ENCODE measurements around the gene FUT9.

The FUT9 gene

DNA sequence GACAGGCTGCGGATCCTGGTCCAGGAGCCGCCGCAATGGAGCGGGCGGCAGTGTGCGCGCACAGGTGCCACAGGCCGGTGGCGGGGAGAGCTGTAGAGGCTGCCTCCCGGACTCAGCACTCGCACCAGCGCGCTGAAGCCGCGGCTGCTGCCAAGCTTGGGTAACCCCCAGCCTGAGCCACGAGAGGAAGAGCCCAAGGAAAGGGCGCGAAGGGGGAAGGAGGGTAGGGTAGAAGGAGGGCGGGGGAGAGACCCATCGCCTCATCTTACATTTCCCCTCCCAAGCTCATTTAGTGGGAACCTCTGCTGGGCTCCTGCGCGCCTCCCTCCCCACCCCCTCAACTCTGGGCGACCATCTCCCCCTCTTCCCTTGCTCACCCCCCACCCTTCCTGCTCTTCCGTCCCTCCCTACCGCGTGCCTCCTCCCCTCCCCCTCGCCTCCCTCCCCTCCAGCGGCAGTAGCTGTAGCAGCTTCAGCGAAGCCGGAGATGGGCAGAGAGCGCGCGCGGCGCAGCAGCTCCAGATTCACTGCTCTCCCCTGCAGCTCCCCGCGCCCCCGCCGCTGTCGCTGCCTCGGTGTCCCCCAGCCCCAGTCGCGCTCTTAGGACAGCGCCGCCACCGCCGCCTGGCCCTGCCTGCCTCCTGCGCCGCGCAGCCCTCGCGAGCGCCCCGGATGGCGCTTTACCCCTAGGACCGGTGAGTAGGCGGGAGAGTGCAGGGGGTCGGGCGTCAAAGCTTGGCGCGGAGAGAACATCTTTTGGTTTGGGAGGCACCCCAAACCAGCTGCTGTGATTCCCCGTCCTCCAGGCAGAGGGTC, at the start of gene FUT9:
TSS of gene FUT9 (plus strand) at position 457 of the 816 bp plus-strand sequence. CDS start 187,182 bp downstream, outside the sequence.
- DNase-seq, result no peak

DNA sequence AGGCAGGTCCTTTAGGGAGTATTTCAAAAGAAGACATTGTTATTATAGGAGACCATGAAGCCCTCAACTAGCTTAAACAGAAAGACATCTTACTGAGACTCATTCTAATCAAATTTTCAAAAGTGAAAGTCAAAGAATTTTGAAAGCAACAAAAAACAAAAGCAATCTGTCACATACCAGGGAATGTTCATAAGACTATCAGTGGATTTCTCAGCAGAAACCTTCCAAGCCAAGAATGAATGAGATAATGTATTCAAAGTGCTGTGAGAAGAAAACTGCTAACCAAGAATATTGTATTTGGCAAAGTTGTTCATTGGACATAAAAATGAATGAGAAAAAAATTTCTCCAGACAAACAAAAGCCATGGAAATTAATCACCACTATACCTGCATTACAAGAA, 48.2 kb upstream of the FUT9 start:
- no peak for DNase-seq

DNA sequence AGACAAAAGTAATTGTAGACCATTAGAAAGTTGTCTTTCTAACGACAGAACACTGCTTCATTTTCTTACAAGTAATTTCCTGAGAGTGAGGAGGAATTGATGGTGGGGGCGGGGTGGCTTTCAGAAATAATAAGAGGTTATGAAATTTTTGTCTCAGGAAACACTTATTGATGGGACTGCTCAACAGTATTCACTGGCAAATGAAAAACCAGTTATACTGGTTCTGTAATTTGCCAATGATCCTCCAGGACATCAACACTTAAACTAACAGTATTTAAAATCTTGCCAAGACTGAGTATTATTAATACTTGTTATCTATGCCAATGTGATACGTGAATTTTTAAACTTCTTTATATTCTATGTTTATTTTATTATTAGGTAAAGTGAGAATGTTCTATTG, 41.8 kb upstream of the FUT9 start:
- no peak for DNase-seq

DNA sequence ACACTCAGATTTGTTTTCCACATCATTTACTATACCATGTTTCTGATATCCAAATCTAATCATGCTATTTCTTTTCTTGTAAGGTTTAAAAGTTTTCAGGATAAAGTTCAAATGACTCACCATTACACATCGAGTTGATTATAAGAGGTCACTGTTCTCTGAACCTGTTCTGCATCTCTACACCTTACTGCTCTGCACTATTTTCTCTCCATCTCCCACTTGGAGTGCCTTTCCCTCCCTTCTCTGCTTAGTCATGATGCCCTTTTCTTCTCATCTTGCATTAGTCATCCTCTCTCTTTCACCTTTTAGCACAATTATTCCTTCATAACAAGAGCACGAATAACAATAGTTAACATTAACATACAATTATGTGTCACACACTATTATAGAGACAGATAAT, 37.5 kb upstream of the FUT9 start:
- no peak for DNase-seq

DNA sequence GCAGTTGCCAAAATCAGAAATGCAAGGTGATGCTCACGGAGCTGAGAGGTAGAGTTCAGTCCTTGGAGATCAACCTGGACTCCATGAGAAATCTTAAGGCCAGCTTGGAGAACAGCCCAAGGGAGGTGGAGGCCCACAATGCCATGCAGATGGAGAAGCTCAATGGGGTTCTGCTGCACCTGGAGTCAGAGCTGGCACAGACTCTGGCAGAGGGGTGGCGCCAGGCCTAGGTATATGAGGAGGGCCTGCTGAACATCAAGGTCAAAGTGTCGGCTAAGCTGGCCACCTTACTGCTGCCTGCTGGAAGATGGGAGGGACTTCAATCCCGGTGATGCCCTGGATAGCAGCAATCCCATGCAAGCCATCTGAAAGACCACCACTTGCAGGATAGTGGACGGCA, 23.9 kb upstream of the FUT9 start:
- no peak for DNase-seq

- DNase-seq, result no peak
Observed at GRCh38 chr6:95994151-95994550, 21.6 kb upstream of the FUT9 start.

- DNase-seq, result no peak
Observed at GRCh38 chr6:95998133-95998532, 17.6 kb upstream of the FUT9 start.

GRCh38 chr6:96001891-96002575, 13.7 kb upstream of the FUT9 start:
- no peak for DNase-seq

DNA sequence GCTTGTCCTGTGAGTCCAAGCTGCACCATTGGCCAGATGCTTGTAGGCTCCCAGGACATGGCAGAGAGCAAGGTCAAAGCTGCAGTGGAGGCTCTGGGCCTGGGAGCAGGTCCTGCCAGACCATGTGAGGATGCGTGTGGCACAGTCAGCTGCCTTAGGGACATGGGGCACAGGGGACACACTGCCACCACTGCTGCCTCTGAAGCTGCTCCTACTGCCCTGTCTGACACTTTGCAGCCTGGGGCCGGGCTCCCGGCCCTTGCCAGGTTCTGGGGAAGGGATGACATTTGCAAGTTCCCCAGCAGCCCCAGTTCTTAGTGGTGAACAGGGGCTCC, 13.2 kb upstream of the FUT9 start:
- DNase-seq, result no peak

- no peak for DNase-seq
Observed at GRCh38 chr6:96002912-96003311, 12.9 kb upstream of the FUT9 start.

DNA sequence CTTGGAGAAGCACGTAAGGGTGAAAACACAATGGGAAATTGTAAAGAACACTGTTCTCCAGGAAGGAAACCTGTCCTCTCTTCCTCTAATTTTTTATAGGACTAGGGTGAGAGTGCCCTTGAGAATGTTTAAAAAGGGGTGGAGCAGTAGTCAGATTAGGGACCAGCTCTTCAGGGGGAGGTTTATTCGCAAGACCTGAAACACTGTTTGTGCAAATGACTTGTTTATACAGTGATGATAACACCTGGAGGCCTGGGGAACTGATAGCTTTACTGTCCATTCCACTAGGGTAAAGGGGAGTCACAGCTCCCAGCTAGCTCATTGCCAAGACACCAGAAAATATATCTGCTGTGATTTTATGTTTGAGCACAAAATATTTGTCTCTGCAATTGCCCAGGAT, 8.1 kb upstream of the FUT9 start:
- DNase-seq, result no peak

- DNase-seq, result no peak
Observed at GRCh38 chr6:96013531-96013930, 2.2 kb upstream of the FUT9 start.

DNA sequence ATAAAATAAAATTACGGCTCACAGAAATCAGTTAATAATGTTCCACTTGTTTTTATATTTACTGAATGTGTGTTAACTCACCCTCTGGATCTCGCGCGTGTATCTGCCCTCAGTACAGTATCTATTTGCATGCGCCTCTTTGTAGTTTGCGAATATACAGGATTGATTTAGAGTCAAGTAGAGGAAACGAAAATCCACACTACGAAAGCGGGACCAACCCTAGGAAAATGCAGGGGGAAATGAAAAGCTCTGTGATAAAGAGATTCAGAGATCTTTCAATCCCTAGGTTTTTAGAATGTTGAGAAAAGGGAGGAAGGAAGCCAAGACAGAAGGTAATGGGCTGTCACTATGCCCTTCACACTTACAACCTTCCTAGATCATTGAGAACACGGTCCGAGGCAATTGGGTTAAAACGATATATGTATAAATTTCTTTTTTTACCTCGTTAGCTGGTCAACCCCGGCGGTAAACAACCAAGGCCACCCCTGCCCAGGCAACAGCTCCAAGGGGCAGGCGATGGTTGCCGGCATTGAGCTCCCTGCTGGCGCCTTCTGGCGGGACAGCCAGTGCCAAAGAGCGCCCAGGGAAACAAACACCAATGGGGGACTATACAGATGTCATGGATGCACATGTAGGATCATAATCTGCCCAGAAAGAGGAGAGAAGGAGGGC, 792 bp upstream of the FUT9 start:
- DNase-seq, result no peak

- no peak for DNase-seq
Observed at GRCh38 chr6:96016334-96017069, 728 bp downstream of the FUT9 start.

GRCh38 chr6:96017070-96017359, 1.2 kb downstream of the FUT9 start:
- DNase-seq, result no peak

DNA sequence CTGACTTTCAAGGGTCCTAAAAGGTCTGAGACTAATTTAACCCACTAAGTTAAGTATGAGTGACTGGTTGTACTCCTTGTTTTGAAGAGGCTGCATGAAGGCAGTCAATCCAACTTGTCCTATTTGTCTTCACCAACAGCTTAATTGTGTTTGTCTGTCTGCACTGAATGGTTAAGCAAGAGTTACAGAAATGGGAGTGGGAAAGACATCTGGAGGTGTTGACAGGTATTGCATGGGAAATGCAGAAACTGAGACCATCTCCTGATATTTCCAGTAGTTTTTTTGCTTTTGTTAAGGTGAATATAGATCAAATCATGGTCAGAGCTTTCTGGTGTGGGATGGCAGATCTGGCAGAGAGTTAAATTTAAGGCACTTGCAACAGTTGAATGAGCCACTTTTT, 6.5 kb downstream of the FUT9 start:
- DNase-seq, result no peak

DNA sequence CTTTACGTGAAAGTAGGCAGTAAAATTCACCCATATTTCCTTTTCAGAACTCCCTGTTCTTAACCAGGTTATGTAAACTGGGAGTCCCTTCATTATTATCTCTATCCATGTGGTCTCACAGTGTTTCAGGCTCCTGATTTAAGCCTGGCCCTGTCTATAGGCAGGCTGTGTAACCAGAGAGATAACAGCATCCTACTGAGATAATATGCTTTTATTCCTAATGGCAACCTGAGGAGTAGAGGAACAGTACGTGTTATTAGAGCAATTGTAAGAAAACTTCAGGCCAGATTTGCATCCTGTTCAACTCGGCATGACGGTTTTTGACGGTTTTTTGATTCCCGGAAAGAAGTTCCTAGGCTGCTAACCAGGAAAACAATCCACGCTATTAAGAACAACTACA, 16.9 kb downstream of the FUT9 start:
- no peak for DNase-seq

DNA sequence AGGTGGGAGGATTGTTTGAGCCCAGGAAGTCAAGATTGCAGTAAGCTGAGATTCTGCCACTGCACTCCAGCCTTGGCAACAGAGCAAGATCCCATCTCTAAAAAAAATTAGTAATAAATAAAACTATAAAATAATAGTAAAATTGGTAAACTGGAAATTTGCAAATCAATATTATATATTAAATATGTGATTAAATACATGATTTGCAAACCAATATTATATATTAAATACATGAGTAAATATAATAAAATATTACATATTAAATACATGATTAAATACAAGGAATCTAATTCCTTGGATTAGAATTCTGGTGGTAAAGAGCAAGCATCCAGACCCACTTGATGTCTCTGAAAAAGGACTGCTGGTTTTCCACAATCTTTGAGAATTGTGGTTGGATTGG, 35.8 kb downstream of the FUT9 start:
- no peak for DNase-seq

- no peak for DNase-seq
Observed at GRCh38 chr6:96058082-96058481, 42.3 kb downstream of the FUT9 start.

GRCh38 chr6:96059586-96059985, 43.8 kb downstream of the FUT9 start:
- DNase-seq, result no peak

GRCh38 chr6:96060249-96060648, 44.5 kb downstream of the FUT9 start:
- no peak for DNase-seq

GRCh38 chr6:96065213-96065612, 49.4 kb downstream of the FUT9 start:
- DNase-seq, result no peak

DNA sequence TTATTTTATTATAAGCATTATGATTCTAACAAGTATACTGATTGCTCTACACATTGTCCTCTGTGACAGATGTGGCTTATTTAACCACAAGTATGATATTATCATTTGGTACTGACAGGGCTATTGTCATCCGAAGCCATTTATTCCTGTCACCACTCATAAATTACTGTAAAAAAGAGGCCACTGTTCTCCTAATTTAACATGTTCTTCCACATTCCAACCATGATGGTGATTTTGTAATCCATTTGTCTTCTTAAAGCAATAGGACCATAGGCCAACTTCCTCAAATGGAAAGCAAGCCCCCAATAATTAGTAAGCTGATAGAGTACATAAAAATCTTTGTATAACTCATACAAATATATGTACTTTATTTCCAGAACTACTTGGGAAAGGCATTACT, 50.6 kb downstream of the FUT9 start:
- no peak for DNase-seq

DNA sequence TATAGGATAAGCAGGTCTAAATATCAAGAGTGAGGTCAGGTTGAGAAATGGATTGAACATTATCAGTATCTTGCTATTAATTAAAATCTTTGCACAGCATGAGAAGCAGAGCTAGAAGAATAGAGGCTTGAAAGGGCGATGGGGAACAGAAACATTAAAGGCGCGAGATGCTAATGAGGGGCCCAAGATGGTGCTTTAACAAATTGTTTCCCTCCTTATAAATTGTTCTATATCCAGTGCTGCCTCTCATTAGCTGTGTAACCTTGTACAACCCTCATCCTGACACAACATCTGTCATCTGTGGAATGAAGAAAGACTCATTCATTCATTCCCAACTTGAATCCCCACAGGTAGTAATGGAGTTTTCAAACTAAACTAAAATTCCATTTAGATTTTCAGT, 57.8 kb downstream of the FUT9 start:
- DNase-seq, result no peak

Data from NK-92 treated with Interleukin-12 subunit alpha and Interleukin-12 subunit beta, amount 100 ng/mL, for 24 hours (cell line).